Activated CD8-positive, alpha-beta memory T cell treated with anti-CD3 and anti-CD28 coated beads, Interleukin-2, amount 50 U/mL, for 1 hour (primary cell): Measurements from ENCODE around the gene FGB.
"Not testable (repeated sequence)": the region's sequence is repeated elsewhere in the genome, so short reads cannot be mapped to it uniquely, and the experiment has no call there.

Experiments
- DNase-seq: peaks from one replicate; pipeline ENCODE4 v3.0.0-alpha.2; 2020; ENCODE audit errors: extremely low read depth

The FGB gene

GRCh38 chr4:154597281-154597680 is 34.5 kb downstream of the FGB start:
- not testable (repeated sequence) for DNase-seq

- DNase-seq = no peak
These were observed 35.3 kb downstream of the FGB start for GRCh38 chr4:154597798-154598774.

- no peak for DNase-seq
These were observed 39.7 kb downstream of the FGB start for GRCh38 chr4:154602404-154603020.

- no peak for DNase-seq
These were observed 40.5 kb downstream of the FGB start for GRCh38 chr4:154603033-154603943.

- DNase-seq = no peak
These were observed 41.9 kb downstream of the FGB start for GRCh38 chr4:154604696-154605200.

- DNase-seq = no peak
These were observed 44.2 kb downstream of the FGB start for GRCh38 chr4:154606728-154607723.

- no peak for DNase-seq
These were observed 45.8 kb downstream of the FGB start for GRCh38 chr4:154608361-154609252.

- DNase-seq = no peak
These were observed 46.7 kb downstream of the FGB start for GRCh38 chr4:154609532-154609931.

GRCh38 chr4:154610582-154610981 is 47.8 kb downstream of the FGB start:
- DNase-seq = no peak

GRCh38 chr4:154611833-154612232 is 49.0 kb downstream of the FGB start:
- no peak for DNase-seq

GRCh38 chr4:154612472-154613414 is 49.9 kb downstream of the FGB start, which contains the start of gene FGG:
TSS of gene FGG (minus strand) at chr4:154612656. CDS start at chr4:154612609, 47 bp downstream.
- no peak for DNase-seq

- no peak for DNase-seq
These were observed 51.5 kb downstream of the FGB start for GRCh38 chr4:154614306-154614705.

- DNase-seq = no peak
These were observed 52.4 kb downstream of the FGB start for GRCh38 chr4:154615211-154615610.

GRCh38 chr4:154616287-154616686 is 53.5 kb downstream of the FGB start:
- DNase-seq = no peak

- no peak for DNase-seq
These were observed 53.9 kb downstream of the FGB start for GRCh38 chr4:154616731-154617130.

GRCh38 chr4:154617820-154618317 is 55.1 kb downstream of the FGB start:
- no peak for DNase-seq

GRCh38 chr4:154618708-154619315 is 56.0 kb downstream of the FGB start:
- peak; percentile 7 for DNase-seq

GRCh38 chr4:154620111-154620510 is 57.3 kb downstream of the FGB start:
- no peak for DNase-seq
